ENCODE measurements around the gene PDPN. TPM values are rescaled to one million over a fixed set of nuclear protein-coding genes. Genes with fewer than 3 reads are reported as not detected.

Gene PDPN, protein sequence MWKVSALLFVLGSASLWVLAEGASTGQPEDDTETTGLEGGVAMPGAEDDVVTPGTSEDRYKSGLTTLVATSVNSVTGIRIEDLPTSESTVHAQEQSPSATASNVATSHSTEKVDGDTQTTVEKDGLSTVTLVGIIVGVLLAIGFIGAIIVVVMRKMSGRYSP
- total RNA-seq = 1.3 and 1.8 TPM in 2 replicates

DNA sequence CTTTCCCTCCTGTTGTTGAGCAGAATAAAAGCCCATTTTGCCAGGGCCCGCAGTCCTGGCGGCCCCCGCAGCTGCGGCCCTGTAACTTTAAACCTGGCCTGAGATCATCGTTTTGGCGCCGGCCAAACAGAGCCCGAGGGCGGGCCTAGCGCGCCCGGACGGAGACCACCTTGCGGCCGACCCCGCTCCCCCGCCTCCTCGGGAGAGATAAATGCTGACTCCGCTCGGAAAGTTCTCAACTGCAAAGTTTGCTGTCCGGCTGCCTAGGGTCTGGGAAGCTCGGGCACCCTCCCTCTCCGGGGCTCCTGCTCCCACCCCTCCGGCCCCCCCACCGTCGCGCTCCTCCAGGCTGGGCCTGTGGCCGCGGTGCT lies at the start of gene PDPN:
Gene PDPN (plus strand): TSS at position 238 of the 371 bp plus-strand sequence. CDS start 202 bp downstream, outside the sequence.

Other genes starting within 250 kb of the PDPN start
- gene PRAMEF14, start 236.7 kb upstream of the PDPN start, total RNA-seq = not detected in 2 replicates
- not detected in 2 replicates for gene PRAMEF19, start 211.9 kb upstream of the PDPN start, total RNA-seq
- not detected in 2 replicates for gene PRAMEF17, start 194.2 kb upstream of the PDPN start, total RNA-seq
- gene PRAMEF20, start 173.4 kb upstream of the PDPN start, total RNA-seq = not detected in 2 replicates
- not detected in 2 replicates for gene LRRC38, start 69.8 kb upstream of the PDPN start, total RNA-seq
- 6.2 and 7.3 TPM in 2 replicates for gene PRDM2, start 116.4 kb downstream of the PDPN start, total RNA-seq

All from bronchus fibroblast of lung (primary cell).